ENCODE results near the gene TTYH1. TPM values are rescaled to one million over a fixed set of nuclear protein-coding genes. Genes with fewer than 3 reads are reported as not detected.

Gene TTYH1
- total and polyA plus RNA-seq, 2 of the 8 experiments (the other 6 are each of a cell fraction or from before 2014, with no cell fraction given), result 26.7 to 46.5 TPM

DNA sequence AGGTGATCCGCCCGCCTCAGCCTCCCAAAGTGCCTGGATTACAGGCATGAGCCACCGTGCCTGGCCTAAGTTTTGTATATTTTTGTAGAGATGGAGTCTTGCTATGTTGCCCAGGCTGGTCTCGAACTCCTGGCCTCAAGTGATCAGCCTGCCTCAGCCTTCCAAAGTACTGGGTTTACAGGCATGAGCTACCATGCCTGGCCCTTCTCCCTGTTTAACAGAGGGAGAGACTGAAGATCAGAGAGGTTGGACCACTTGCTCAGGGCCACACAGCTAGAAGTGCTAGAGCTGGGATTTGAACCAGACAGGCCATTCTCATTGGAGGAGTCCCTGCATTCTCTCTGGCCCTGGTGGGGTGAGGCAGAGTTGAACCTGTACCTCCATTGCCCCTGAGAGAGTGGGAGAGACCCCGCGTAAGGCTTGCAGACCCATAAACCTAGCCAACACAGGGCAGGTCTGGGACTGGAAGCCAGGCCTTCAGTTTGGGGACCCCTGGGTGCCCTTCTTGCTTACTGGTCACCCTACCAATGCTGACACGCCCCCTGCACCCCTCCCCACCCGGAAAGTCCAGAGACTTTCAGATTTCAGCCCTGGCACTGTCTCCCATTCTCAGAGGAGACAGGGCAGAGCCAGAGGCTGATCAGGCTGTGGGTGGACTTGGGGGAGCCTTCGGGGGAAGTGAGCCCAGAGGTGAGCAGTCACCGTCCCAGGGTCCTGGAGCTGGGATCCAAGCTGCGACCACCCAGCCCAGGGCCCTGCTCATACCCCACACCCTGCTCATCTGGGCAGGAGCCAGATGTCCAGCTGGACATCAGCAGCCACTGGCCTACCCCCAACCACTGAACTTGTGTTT lies 13.3 kb downstream of the TTYH1 start (continued):
- TF ChIP-seq, protein P1, sequence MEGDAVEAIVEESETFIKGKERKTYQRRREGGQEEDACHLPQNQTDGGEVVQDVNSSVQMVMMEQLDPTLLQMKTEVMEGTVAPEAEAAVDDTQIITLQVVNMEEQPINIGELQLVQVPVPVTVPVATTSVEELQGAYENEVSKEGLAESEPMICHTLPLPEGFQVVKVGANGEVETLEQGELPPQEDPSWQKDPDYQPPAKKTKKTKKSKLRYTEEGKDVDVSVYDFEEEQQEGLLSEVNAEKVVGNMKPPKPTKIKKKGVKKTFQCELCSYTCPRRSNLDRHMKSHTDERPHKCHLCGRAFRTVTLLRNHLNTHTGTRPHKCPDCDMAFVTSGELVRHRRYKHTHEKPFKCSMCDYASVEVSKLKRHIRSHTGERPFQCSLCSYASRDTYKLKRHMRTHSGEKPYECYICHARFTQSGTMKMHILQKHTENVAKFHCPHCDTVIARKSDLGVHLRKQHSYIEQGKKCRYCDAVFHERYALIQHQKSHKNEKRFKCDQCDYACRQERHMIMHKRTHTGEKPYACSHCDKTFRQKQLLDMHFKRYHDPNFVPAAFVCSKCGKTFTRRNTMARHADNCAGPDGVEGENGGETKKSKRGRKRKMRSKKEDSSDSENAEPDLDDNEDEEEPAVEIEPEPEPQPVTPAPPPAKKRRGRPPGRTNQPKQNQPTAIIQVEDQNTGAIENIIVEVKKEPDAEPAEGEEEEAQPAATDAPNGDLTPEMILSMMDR (IDR thresholded peaks at IDR 0.05; ENCODE audit: control extremely low read depth in 1 of 3, insufficient read depth in 1 of 3, low read depth in 1 of 3, low read length in 3 of 3), result no peak
- no peak for TF ChIP-seq POLR2AphosphoS5 (IDR thresholded peaks at IDR 0.05; ENCODE audit: low read depth, low read length)
- no peak for TF ChIP-seq JUND (IDR thresholded peaks at IDR 0.05; ENCODE audit: low read length)
- no peak for TF ChIP-seq BCL11A (IDR thresholded peaks at IDR 0.05; ENCODE audit: low read depth in 2 of 2, low read length in 2 of 2)
- TF ChIP-seq RBBP5 (IDR thresholded peaks at IDR 0.05; ENCODE audit: borderline replicate concordance, low read depth, low read length), result no peak
- no peak for TF ChIP-seq EP300 (IDR thresholded peaks at IDR 0.05; ENCODE audit: borderline replicate concordance in 1 of 2, low read depth in 2 of 2, low read length in 2 of 2)
- no peak for TF ChIP-seq CEBPB (IDR thresholded peaks at IDR 0.05; ENCODE audit: low read depth, low read length)

All from H1 (cell line).